GM21526 (cell line): ENCODE results near the gene HNF1A.

Experiments used
- ATAC-seq: cut with Tn5 transposase; IDR thresholded peaks from one replicate; pipeline ENCODE4 v1.9.1; 2021; ENCODE audit warnings: moderate library complexity; ENCODE audit not compliant: unreplicated experiment, low FRiP score

HNF1A gene

DNA sequence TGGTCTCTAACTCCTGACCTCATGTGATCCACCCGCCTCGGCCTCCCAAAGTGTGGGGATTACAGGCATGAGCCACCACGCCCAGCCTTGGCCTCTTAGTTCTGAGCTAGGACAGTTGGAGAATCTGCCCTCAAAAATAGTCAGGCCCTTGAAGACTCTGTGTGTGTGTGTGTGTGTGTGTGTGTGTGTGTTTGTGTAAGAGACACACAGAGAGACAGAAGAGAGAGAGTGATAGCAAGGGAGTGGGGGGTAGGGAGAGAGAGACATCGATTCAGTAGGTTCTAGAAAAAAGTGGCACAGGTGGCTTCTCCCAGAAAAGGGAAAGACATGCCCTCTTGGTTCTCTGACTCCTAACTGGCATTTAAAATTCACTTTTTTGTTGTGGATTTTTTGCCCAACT, 5.4 kb downstream of the HNF1A start:
- no peak for ATAC-seq

DNA sequence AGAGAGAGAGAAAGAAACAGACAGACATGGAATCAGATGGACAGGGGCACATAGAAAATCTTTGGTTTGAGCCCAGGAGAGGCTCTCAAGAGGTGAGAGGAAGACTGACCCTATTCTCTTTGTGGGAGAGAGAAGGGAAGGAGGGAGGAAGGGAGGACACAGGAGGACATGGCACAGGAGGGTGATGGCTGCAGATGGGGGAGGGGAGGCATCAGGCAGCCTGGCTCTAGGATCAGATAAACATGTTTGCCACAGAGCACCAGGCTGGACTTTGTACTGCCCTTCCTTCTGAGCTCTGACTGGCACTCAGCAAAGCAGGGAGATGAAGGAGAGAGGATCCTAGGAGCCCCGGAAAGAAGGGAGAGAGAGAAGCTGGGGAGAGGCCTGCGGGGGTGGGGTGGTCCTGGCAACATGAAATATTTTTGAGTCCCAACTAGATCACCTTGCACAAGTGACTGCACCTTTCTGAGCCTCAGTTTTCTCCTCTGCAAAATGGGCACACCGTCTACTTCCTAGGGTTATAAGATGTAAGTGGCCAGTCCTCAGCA, 6.1 kb downstream of the HNF1A start:
- no peak for ATAC-seq

DNA sequence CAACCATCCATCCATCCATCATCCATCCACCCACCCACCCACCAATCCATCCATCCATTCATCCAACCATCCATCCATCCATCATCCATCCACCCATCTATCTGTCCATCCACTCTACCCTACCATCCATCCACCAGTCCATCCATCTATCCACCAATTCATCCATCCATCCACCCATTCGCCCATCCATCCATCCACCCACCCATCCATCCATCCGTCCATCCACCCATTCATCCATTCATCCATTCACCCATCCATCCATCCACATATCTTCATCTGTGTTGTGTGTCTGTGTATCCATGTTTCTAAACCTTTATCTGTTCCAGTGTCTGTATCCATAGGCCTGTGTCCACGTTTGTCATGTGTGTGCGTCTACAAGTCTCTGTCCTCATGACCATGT, 9.9 kb downstream of the HNF1A start:
- ATAC-seq = no peak

DNA sequence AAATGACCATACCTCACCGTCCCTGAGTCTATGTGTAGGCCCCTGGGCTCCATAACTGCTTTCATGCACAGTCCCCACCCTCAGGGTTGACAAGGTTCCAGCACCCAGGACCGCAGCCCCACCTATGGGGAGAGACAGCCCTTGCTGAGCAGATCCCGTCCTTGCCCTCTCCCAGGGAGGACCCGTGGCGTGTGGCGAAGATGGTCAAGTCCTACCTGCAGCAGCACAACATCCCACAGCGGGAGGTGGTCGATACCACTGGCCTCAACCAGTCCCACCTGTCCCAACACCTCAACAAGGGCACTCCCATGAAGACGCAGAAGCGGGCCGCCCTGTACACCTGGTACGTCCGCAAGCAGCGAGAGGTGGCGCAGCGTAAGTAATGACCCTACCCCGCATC, 10.3 kb downstream of the HNF1A start:
- no peak for ATAC-seq

DNA sequence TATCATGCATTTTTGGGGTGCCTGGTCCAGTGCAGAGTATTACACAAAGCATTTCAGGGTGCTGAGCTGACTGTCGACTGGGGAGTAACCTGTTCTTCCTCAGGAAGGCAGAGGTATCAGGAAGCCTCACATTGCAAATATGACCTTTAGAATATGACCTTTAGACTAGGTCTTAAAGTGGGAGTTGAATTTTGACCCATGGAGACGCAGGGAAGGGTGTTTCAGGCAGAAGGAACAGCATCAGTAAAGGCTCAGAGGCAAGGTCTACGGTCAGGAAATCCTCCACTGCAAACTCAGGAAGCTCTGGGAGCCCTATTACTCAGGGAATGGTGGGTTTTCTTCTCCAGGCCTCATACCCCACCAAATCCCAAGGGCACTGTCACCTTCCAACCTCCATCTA, 11.3 kb downstream of the HNF1A start:
- no peak for ATAC-seq

DNA sequence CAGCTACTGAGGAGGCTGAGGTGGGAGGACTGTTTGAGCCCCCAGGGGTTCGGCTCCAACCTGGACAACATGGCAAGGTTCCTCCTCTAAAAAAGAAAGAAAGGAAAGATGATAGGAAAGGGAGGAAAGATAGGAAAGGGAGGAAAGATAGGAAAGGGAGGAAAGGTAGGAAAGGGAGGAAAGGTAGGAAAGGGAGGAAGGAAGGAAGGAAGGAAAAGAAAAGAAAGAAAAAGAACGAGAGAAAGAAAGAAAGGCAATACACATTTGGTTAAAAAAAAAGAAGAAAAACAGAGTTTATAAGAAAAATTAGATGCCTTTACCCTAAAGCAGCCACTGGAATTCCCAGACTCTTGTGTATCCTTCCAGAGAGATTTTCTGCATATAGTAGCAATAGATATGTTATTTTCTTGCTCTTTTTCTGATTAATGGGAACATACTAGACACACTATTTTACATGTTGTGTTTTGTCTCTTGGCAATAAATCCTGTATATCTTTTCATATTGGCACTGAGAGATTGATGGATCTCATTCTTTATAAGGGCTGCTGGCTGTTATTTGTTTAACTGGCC, 12.2 kb downstream of the HNF1A start:
- no peak for ATAC-seq

DNA sequence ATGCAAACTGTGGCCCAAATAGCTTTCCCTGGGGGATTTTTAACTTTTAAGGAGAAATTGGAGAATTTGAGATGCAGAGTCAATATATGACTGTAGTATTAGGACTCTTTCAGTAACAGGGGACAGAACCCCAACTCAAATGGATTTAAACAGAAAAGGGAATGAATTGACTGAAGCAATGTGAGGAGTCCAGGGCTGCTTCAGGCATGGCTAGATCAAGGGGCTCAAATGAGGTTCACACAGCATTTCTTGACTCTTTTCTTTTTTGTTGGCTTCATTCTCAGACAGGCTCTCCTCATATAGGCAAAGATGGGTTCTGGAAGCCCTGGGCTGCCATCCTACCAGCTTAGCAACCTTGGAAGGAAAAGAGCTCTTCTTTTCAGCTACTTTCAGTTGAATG, 13.6 kb downstream of the HNF1A start:
- no peak for ATAC-seq

DNA sequence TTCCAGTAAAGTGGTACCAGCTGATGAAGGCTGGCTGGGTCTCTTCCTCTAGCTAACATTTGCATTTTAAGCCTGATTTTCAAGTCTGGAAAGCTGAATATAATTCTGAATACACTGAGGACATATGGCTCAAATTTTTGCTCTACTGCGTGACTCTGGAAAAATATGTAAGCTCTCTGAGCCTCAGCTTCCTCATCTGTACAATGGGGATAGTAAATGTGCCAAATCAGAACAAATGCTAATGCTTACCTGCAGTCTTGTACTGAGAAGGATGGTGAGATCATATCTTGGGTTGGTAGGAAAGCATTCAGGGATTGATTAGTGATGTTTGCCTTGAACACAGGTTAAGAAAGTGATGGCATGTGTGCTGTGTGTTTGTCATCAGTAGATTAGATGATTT, 14.6 kb downstream of the HNF1A start:
- ATAC-seq = no peak

DNA sequence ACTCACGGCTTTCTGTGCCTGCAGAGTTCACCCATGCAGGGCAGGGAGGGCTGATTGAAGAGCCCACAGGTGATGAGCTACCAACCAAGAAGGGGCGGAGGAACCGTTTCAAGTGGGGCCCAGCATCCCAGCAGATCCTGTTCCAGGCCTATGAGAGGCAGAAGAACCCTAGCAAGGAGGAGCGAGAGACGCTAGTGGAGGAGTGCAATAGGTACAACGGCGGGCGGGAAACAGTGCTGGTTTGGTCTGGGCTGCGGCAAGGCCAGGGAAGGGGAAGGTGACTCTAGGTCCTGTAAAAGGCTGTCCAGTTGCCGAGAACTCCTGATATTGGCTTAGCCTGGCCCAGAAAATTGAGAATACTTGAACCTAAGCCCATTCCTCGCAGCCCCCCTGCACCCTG, 15.2 kb downstream of the HNF1A start:
- ATAC-seq = no peak

DNA sequence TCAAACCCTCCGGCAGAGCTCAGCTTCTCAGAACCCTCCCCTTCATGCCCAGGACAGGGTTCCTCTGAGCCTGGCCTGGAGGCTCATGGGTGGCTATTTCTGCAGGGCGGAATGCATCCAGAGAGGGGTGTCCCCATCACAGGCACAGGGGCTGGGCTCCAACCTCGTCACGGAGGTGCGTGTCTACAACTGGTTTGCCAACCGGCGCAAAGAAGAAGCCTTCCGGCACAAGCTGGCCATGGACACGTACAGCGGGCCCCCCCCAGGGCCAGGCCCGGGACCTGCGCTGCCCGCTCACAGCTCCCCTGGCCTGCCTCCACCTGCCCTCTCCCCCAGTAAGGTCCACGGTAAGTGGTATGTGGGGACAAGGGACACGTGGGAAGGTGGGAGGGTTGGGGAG, 15.7 kb downstream of the HNF1A start:
- ATAC-seq = no peak

DNA sequence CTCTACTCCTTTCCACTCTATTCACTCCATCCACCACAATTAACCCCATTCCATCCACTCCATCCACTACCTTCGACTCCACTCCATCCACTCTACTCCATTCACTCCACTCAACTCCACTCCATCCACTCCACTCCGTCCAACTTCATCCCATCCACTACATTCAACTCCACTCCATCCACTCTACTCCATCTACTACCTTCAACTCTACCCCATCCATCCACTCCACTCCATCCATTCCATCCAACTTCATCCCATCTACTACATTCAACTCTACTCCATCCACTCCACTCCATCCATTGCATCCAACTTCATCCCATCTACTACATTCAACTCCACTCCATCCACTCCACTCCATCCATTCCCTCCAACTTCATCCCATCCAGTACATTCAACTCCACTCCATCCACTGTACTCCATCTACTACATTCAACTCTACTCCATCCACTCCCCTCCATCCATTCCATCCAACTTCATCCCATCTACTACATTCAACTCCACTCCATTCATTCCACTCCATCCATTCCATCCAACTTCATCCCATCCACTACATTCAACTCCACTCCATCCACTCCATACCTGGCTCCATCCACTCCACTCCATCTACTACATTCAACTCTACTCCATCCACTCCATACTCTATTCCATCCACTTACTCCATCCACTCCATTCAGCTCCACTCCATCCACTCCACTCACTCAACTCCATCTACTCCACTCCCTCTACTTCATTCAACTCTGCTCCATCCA, 16.4 kb downstream of the HNF1A start:
- no peak for ATAC-seq

DNA sequence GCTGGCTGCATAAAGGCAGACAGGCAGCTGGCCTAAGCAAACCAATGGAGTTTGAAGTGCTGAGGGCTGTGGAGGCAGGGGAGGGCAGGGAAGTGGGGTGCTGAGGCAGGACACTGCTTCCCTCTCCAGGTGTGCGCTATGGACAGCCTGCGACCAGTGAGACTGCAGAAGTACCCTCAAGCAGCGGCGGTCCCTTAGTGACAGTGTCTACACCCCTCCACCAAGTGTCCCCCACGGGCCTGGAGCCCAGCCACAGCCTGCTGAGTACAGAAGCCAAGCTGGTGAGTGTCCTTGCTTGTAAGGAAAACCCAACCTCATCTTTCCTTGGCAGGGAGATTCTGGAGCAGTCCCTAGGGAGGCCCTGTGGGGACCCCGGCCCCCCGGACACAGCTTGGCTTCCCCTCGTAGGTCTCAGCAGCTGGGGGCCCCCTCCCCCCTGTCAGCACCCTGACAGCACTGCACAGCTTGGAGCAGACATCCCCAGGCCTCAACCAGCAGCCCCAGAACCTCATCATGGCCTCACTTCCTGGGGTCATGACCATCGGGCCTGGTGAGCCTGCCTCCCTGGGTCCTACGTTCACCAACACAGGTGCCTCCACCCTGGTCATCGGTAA, 17.9 kb downstream of the HNF1A start:
- no peak for ATAC-seq

DNA sequence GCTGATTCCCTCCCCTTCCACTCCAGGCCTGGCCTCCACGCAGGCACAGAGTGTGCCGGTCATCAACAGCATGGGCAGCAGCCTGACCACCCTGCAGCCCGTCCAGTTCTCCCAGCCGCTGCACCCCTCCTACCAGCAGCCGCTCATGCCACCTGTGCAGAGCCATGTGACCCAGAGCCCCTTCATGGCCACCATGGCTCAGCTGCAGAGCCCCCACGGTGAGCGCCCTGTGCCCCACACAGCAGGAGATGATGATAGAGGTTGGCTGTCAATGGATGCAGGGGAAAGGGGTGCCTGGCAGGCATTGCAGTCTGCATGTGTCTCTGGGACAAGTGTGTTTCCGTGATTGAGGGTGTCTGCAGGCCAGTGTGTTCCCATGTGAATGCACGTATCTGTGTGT, 19.1 kb downstream of the HNF1A start:
- ATAC-seq = no peak

DNA sequence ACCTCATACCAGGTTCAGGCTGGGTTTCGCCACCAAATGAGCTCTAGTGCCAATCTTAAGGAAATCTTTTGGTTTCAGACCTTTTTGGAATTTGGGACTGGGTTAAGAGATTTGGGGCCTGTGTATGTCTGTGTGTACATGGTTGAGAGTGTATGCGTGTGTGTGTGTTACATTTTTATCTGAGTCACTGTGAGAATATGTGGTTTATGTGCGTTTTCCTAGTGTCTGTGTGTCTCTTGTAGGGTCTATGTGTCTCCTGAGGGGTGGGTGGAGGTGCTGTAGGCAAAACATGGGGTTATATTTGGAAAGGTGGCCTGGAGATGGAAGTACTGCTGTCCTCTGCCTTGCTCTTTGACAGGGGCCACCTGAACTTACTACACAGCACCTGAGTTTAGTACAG, 20.1 kb downstream of the HNF1A start:
- ATAC-seq = no peak

DNA sequence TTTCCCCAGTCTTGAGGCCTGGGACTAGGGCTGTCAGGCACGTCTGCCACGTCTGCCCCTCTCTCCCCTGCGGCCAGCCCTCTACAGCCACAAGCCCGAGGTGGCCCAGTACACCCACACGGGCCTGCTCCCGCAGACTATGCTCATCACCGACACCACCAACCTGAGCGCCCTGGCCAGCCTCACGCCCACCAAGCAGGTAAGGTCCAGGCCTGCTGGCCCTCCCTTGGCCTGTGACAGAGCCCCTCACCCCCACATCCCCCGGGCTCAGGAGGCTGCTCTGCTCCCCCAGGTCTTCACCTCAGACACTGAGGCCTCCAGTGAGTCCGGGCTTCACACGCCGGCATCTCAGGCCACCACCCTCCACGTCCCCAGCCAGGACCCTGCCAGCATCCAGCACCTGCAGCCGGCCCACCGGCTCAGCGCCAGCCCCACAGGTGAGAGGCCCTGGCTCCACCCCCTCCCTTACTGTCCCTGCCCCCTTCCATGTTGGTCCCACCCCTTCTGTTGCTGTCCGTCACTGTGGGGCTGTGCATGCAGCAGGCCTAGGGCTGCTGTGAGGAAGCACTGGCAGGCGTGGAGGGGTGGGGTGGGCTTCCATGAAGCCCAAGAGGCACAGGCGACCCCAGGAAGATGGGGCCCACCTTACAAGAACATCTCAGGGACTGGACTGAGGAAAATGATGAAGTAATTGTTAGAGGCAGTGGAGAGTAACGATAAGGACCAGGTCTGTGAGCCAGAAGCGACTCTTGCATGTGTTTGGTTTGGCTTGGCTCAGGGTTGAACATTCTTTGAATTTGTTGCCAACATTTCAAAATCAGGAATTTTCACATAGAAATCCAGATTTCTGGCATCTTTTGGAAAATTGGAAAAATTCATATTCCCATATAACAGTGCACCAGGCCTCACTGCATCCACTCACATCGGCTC, 21.1 kb downstream of the HNF1A start:
- ATAC-seq = no peak

DNA sequence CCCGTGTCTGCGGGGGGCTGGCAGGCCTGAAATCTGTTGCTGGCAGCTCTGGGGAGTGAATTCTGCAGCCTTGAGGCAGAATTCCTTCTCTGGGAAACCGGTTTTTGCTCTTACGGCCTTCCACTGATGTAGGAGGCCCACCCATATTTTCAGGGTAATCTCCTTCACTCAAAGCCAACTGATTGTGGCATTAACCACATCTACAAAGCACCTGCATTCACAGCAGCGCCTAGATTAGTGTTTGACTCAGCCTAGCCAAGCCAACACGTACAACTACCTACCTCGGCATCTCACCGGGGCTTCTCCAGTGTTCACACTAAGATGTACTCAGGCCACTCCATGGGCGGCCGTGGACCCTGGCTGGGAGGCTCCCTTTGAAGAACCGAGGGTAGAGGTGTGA, 22.2 kb downstream of the HNF1A start:
- no peak for ATAC-seq

DNA sequence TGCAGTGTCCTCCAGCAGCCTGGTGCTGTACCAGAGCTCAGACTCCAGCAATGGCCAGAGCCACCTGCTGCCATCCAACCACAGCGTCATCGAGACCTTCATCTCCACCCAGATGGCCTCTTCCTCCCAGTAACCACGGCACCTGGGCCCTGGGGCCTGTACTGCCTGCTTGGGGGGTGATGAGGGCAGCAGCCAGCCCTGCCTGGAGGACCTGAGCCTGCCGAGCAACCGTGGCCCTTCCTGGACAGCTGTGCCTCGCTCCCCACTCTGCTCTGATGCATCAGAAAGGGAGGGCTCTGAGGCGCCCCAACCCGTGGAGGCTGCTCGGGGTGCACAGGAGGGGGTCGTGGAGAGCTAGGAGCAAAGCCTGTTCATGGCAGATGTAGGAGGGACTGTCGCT, 22.7 kb downstream of the HNF1A start:
- no peak for ATAC-seq

DNA sequence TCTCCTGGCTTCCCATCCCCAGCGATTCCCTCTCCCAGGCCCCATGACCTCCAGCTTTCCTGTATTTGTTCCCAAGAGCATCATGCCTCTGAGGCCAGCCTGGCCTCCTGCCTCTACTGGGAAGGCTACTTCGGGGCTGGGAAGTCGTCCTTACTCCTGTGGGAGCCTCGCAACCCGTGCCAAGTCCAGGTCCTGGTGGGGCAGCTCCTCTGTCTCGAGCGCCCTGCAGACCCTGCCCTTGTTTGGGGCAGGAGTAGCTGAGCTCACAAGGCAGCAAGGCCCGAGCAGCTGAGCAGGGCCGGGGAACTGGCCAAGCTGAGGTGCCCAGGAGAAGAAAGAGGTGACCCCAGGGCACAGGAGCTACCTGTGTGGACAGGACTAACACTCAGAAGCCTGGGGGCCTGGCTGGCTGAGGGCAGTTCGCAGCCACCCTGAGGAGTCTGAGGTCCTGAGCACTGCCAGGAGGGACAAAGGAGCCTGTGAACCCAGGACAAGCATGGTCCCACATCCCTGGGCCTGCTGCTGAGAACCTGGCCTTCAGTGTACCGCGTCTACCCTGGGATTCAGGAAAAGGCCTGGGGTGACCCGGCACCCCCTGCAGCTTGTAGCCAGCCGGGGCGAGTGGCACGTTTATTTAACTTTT, 23.6 kb downstream of the HNF1A start:
- ATAC-seq = no peak

DNA sequence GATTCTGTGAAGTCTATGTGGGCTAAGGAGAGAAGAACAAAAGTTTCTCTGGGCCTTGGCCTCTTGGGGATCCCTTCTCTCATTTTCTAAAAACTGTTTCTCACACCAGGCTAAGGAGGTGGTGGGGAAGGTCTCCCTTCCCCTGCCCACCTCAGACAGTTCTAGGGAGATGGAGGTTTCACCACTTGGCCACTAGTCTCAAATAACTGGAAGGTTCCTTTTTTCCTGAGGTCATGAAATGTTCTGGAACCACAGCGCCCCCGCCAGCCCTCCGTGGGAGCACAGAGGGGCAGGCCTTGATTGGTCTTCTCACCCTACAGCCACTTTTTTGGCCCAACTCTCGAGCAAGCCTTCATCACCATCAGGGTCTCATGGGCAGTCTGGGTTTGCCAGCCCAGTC, 25.3 kb downstream of the HNF1A start:
- ATAC-seq = no peak

DNA sequence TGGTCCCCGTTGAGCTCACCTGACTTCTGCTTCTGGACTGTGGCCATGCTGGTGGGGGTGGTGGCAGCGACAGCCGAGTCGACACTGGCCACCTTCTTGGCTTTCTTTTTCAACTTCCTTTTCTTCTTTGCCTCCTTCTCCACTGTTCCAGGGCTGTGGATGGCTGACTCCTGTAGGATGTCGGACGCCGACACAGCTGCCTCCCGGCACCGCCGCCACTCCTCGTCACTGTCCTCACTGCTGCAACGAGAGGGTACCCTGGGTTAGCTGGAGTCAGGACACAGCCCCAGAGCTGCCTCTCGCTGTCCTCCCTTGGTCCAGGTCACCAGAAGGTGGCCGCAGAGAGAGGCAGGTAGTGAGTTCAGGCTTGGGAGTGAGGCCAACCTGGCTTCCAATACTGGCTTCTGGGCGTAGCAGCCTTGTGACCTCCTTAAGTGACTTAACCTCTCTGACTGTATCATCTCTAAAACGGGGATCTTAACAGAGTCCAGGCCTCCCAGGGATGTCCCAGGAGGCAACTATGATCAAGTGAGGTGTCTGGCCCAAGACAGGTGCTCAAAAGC, 26.0 kb downstream of the HNF1A start:
- no peak for ATAC-seq
